Thyroid gland (tissue), 4 donors: ENCODE results near the gene CHAD.

Experiments used
- CTCF ChIP-seq, 6 experiments: fragments of 200-600 bp in 3 of 6; fragments of 450-650 bp in 3 of 6; sonication (generic) in 3 of 6; IDR thresholded peaks; one replicate each; pipeline ENCODE4 v1.5.1; 2016 to 2019; ENCODE audit warnings: antibody characterized with exemption in 6 of 6, mild to moderate bottlenecking in 2 of 6, inconsistent platforms in 1 of 6, moderate library complexity in 1 of 6
- POLR2A ChIP-seq, 2 donors: fragments of 450-650 bp; IDR thresholded peaks; one replicate each; pipeline ENCODE4 v1.6.1; 2017; ENCODE audit warnings: antibody characterized with exemption in 2 of 2, mild to moderate bottlenecking in 2 of 2, moderate library complexity in 1 of 2

GRCh38 chr17:50460831-50461526 is 7.7 kb downstream of the CHAD start:
- TF ChIP-seq CTCF (IDR thresholded peaks at IDR 0.05) (no peak), POLR2A (IDR thresholded peaks at IDR 0.05) (no peak)
